B cell (primary cell): Measurements from ENCODE around the gene CFAP161. TPM values are rescaled to one million over a fixed set of nuclear protein-coding genes. Genes with fewer than 3 reads are reported as not detected.

Experiments
- ATAC-seq: fragments of 200-7000 bp; cut with Tn5 transposase; one replicate; pipeline ENCODE4 v1.10.0; 2021; ENCODE audit warnings: low read depth, mild to moderate bottlenecking, moderate number of reproducible peaks, moderate library complexity
- CTCF ChIA-PET: fragments of 350-600 bp; sonication (Branson Sonifier 250); formaldehyde crosslinking; loops from one replicate; lab custom pipeline; 2021; ENCODE audit warnings: antibody characterized with exemption, inconsistent platforms; lab: Charles Lee
- POLR2A ChIA-PET: fragments of 350-600 bp; sonication (Branson Sonifier 250); formaldehyde crosslinking; loops from one replicate; lab custom pipeline; 2021; ENCODE audit warnings: antibody characterized with exemption; lab: Charles Lee
- DNase-seq: peaks from one replicate; pipeline ENCODE4 v3.0.0; 2013
- H2AFZ ChIP-seq: 2 replicates; pipeline ENCODE4 v1.6.1; 2012; ENCODE audit warnings: mild to moderate bottlenecking, low read depth, low read length; ENCODE audit not compliant: insufficient read depth, poor library complexity, severe bottlenecking
- H3K27ac ChIP-seq, 2 donors: 1 replicate in 1 of 2; 2 replicates in 1 of 2; pipeline ENCODE4 v1.5.1; 2012 to 2013; ENCODE audit warnings: low read length in 2 of 2, mild to moderate bottlenecking in 2 of 2, moderate library complexity in 1 of 2
- H3K27me3 ChIP-seq, 4 experiments: fragments of 200-600 bp in 1 of 4; sonication (generic) in 1 of 4; replicated peaks in 1 of 4; 1 replicate in 2 of 4; 2 replicates in 2 of 4; pipeline versions ENCODE4 v1.6.1 to v1.7.0; 2013 to 2016; ENCODE audit warnings: low read length in 3 of 4, mild to moderate bottlenecking in 2 of 4, mixed read lengths in 1 of 4, moderate library complexity in 1 of 4; ENCODE audit not compliant: insufficient read depth in 4 of 4, control insufficient read depth in 3 of 4; ENCODE audit errors: control extremely low read depth in 1 of 4
- H3K36me3 ChIP-seq, 2 experiments: replicated peaks in 1 of 2; 1 replicate in 1 of 2; 2 replicates in 1 of 2; pipeline versions ENCODE4 v1.6.1 to v1.7.1; 2013; ENCODE audit warnings: low read length in 1 of 2; ENCODE audit not compliant: insufficient read depth in 2 of 2, control insufficient read depth in 1 of 2; ENCODE audit errors: control extremely low read depth in 1 of 2, extremely low read depth in 1 of 2
- H3K4me1 ChIP-seq, 2 donors: fragments of 200-600 bp in 1 of 2; sonication (generic) in 1 of 2; 1 replicate in 1 of 2; 2 replicates in 1 of 2; pipeline versions ENCODE4 v1.5.1 to v1.6.1; 2013 to 2017; ENCODE audit warnings: low read length in 2 of 2; ENCODE audit not compliant: control insufficient read depth in 2 of 2, insufficient read depth in 2 of 2
- H3K4me2 ChIP-seq: replicated peaks from 2 replicates; pipeline ENCODE3; 2012; ENCODE audit warnings: mild to moderate bottlenecking, low read depth, low read length; ENCODE audit not compliant: poor library complexity, severe bottlenecking
- H3K4me3 ChIP-seq, 5 experiments: fragments of 200-600 bp in 1 of 5; sonication (generic) in 1 of 5; 1 replicate in 3 of 5; 2 replicates in 2 of 5; pipeline versions ENCODE4 v1.5.1 to v1.7.0; 2011 to 2016; ENCODE audit warnings: low read length in 4 of 5, mild to moderate bottlenecking in 4 of 5, low read depth in 2 of 5, control low read depth in 1 of 5, moderate library complexity in 1 of 5; ENCODE audit not compliant: insufficient read depth in 1 of 5; ENCODE audit errors: control extremely low read depth in 1 of 5, extremely low read depth in 1 of 5
- H3K79me2 ChIP-seq: fragments of 200-600 bp; sonication (generic); one replicate; pipeline ENCODE4 v1.6.0; 2016; ENCODE audit warnings: low read length; ENCODE audit not compliant: control insufficient read depth, insufficient read depth
- H3K9ac ChIP-seq: fragments of 200-600 bp; sonication (generic); 2 replicates; pipeline ENCODE4 v1.6.1; 2017; ENCODE audit warnings: mild to moderate bottlenecking, low read length, moderate library complexity
- H3K9me3 ChIP-seq, 3 donors: one replicate each; pipeline versions ENCODE4 v1.6.1 to v1.7.1; 2013; ENCODE audit warnings: low read length in 2 of 3; ENCODE audit not compliant: control insufficient read depth in 2 of 3, insufficient read depth in 1 of 3; ENCODE audit errors: control extremely low read depth in 1 of 3
- H4K20me1 ChIP-seq: 2 replicates; pipeline ENCODE4 v1.6.0; 2012; ENCODE audit warnings: mild to moderate bottlenecking, low read length; ENCODE audit not compliant: insufficient read depth, control insufficient read depth, poor library complexity, severe bottlenecking
- H3K27ac Mint-ChIP-seq: one replicate; pipeline ENCODE4 v1.8.0; 2021; ENCODE audit warnings: mixed read lengths
- H3K27me3 Mint-ChIP-seq: one replicate; pipeline ENCODE4 v1.8.0; 2021; ENCODE audit warnings: mixed read lengths
- H3K4me1 Mint-ChIP-seq: one replicate; pipeline ENCODE4 v1.8.0; 2021; ENCODE audit warnings: mixed read lengths
- H3K4me3 Mint-ChIP-seq: one replicate; pipeline ENCODE4 v1.8.0; 2021; ENCODE audit warnings: mixed read lengths
- H3K9me3 Mint-ChIP-seq: one replicate; pipeline ENCODE4 v1.8.0; 2022; ENCODE audit warnings: mixed read lengths; ENCODE audit not compliant: insufficient read depth
- EZH2 ChIP-seq: IDR thresholded peaks from 2 replicates; pipeline ENCODE4 v1.6.1; 2012; ENCODE audit warnings: borderline replicate concordance, low read depth, mild to moderate bottlenecking, moderate library complexity, low read length; ENCODE audit not compliant: insufficient read depth, poor library complexity, severe bottlenecking
- WGBS: methylation state at CpG from one replicate; pipeline ENCODE4 v1.1.5; 2013; ENCODE audit warnings: missing lambda C conversion rate; ENCODE audit not compliant: insufficient coverage; 5-methylcytosine and 5-hydroxymethylcytosine counted together
- intact Hi-C: fragments of 100-400 bp; cut with micrococcal nuclease; formaldehyde crosslinking; loops from one replicate; pipeline ENCODE4 v1.10.0; 2022
- polyA plus RNA-seq: library from polyadenylated mRNA; depleted of rRNA; stranded (reverse); fragments of >200 nt; gene quantifications from 2 replicates; pipeline ENCODE4 v1.2.3, GENCODE V29; 2012
- total RNA-seq, 2 donors: library from RNA; stranded (reverse); fragments of 120-200 nt in 1 of 2; gene quantifications; 1 replicate in 1 of 2; 2 replicates in 1 of 2; pipeline versions ENCODE4 v1.2.3 to v1.2.4, GENCODE V29; 2013 to 2022
- TF ChIP-seq, protein P1 (sequence below): fragments of 200-600 bp; IDR thresholded peaks from one replicate; pipeline ENCODE4 v1.8.0; 2022; ENCODE audit warnings: antibody characterized with exemption, mild to moderate bottlenecking

CFAP161 gene
- total and polyA plus RNA-seq, 2 donors (not counting 1 experiment from before 2014, with no cell fraction given): not detected

GRCh38 chr15:81195339-81195864 is 61.3 kb downstream of the CFAP161 start:
- no peak overlapping the region for H3K9ac ChIP-seq
- intact Hi-C loops: no loop called here
- POLR2A ChIA-PET: no interaction called here
- H3K36me3 ChIP-seq: no peaks in the 10 kb centered on the region
- no peak overlapping the region for H3K4me2 ChIP-seq
- H3K9me3 ChIP-seq: no peaks in the 10 kb centered on the region
- 81% methylated on average over 5 of the region's 8 CpGs for WGBS
- H3K27ac ChIP-seq: no peak overlapping the region
- H3K27ac Mint-ChIP-seq: no peak overlapping the region
- TF ChIP-seq, protein P1, sequence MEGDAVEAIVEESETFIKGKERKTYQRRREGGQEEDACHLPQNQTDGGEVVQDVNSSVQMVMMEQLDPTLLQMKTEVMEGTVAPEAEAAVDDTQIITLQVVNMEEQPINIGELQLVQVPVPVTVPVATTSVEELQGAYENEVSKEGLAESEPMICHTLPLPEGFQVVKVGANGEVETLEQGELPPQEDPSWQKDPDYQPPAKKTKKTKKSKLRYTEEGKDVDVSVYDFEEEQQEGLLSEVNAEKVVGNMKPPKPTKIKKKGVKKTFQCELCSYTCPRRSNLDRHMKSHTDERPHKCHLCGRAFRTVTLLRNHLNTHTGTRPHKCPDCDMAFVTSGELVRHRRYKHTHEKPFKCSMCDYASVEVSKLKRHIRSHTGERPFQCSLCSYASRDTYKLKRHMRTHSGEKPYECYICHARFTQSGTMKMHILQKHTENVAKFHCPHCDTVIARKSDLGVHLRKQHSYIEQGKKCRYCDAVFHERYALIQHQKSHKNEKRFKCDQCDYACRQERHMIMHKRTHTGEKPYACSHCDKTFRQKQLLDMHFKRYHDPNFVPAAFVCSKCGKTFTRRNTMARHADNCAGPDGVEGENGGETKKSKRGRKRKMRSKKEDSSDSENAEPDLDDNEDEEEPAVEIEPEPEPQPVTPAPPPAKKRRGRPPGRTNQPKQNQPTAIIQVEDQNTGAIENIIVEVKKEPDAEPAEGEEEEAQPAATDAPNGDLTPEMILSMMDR: no peak
- no peak for TF ChIP-seq EZH2
- no peaks in the 10 kb centered on the region for H3K9me3 Mint-ChIP-seq
- H3K27me3 ChIP-seq: peaks cover 0 to 4% (median 0%) of the 10 kb centered on the region in 4 experiments
- ATAC-seq: no peak
- CTCF ChIA-PET: no interaction called here
- H3K4me3 Mint-ChIP-seq: no peak overlapping the region
- H4K20me1 ChIP-seq: no peaks in the 10 kb centered on the region
- H3K4me1 Mint-ChIP-seq: peaks cover 2% of the 10 kb centered on the region
- H3K4me1 ChIP-seq: peaks cover 3 to 4% of the 10 kb centered on the region in 2 donors
- H2AFZ ChIP-seq: no peak overlapping the region
- DNase-seq: no peak
- no peak overlapping the region for H3K4me3 ChIP-seq
- H3K79me2 ChIP-seq: no peaks in the 10 kb centered on the region
- H3K27me3 Mint-ChIP-seq: peaks cover 44% of the 10 kb centered on the region

GRCh38 chr15:81196576-81197254 is 62.6 kb downstream of the CFAP161 start, which contains the start of gene IL16:
Gene IL16, plus strand, starts transcription at chr15:81196879. Its CDS starts 28,521 bp downstream, at chr15:81225400.
- WGBS: 88% methylated on average over 16 of the region's 16 CpGs
- Mint-ChIP-seq H3K9me3 (no peaks in the 10 kb centered on the region), H3K27me3 (peaks cover 38% of the 10 kb centered on the region), H3K4me3 (no peak within 1 kb of the TSS), H3K27ac (no peak within 1 kb of the TSS), H3K4me1 (peaks cover 2% of the 10 kb centered on the region)
- Histone ChIP-seq H3K27ac (no peak within 1 kb of the TSS), H3K4me2 (no peak within 1 kb of the TSS), H3K79me2 (no peaks in the 10 kb centered on the region), H3K9ac (no peak within 1 kb of the TSS), H3K9me3 (no peaks in the 10 kb centered on the region), H3K4me3 (no peak within 1 kb of the TSS), H3K36me3 (no peaks in the 10 kb centered on the region), H4K20me1 (no peaks in the 10 kb centered on the region), H2AFZ (no peak within 1 kb of the TSS), H3K4me1 (peaks cover 3 to 4% of the 10 kb centered on the region in 2 donors), H3K27me3 (peaks cover 0 to 4% (median 0%) of the 10 kb centered on the region in 4 experiments)
- TF ChIP-seq, protein P1: no peak
- TF ChIP-seq EZH2: no peak
- ChIA-PET CTCF (no interaction called here), POLR2A (no interaction called here)
- ATAC-seq (no peak), DNase-seq (no peak)
- intact Hi-C loops: no loop called here
